GM21526 (cell line): ENCODE results near the gene USH2A.

ENCODE experiments used
- ATAC-seq: cut with Tn5 transposase; IDR thresholded peaks from one replicate; pipeline ENCODE4 v1.9.1; 2021; ENCODE audit warnings: moderate library complexity; ENCODE audit not compliant: unreplicated experiment, low FRiP score

The USH2A gene

DNA sequence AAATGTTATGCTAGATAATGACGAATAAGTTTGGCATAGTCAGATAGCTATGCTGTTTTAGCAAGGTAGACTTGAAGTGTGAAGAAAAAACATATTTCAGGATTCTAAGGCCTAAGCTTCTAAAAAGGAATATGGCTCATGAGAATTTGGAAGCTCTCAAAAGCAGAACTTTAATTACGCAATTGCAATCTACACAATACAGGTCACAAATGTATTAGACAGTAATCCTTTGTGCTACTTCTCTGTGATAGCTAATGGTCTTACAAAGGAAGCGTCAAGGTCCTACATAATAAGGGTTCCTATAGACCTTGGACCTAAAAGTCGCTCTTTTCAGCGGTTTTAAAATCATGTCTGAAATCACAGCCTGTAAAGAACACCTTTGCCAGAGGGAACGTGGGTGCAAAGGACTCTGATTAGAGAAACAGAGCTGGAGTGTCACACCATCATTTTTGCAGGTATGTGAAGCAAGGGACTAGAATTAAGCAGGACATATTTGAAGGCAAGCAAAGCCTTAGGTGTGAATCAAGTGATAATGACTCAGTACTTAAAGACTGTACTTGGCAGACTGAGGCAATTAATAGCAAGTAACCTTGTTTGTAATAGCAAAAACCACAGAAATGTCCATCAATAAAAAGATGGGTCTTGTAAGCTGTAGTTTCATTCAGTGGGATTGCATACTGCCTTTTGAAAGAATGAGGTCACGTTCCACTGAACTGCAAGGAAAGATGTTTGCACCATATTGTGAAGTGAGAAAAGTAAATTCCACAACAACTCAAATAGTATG lies 436.0 kb downstream of the USH2A start:
- ATAC-seq = no peak

DNA sequence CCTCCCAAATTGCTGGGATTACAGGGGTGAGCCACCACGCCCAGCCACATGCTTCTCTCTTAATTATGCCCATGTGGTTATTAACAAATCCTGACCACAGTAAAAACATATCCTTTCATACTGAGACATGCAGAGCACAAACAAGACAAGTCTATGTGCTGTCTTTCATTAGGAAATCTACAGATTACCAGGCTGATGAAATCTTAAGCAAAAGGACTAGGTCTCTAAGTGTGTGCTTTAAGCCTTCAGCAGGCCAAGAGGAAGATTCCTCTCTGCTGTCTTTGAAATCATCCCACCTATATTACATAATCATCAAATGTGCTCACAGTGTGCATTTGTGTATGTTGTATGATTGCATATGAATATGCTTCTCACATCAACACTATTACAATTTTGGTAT lies 436.8 kb downstream of the USH2A start:
- ATAC-seq = no peak

DNA sequence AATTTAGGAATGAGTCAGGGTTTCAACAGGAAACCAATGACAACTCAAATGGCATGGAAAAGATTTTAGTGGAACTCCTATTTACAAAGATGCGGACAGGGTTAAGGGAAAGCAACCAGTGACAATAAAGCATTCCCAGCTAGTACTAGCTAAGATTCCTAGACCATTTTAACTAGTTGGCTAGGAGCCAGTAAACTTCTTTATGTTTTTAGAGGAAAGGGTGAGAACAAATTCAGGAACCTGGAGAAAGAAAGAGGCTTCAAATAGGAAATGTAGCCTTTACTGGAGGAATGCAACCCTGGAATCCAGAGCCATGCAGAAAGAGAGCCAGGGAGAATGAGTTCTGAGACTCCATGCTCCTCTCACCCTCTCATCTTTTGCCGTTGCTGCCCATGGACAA lies 439.6 kb downstream of the USH2A start:
- no peak for ATAC-seq

DNA sequence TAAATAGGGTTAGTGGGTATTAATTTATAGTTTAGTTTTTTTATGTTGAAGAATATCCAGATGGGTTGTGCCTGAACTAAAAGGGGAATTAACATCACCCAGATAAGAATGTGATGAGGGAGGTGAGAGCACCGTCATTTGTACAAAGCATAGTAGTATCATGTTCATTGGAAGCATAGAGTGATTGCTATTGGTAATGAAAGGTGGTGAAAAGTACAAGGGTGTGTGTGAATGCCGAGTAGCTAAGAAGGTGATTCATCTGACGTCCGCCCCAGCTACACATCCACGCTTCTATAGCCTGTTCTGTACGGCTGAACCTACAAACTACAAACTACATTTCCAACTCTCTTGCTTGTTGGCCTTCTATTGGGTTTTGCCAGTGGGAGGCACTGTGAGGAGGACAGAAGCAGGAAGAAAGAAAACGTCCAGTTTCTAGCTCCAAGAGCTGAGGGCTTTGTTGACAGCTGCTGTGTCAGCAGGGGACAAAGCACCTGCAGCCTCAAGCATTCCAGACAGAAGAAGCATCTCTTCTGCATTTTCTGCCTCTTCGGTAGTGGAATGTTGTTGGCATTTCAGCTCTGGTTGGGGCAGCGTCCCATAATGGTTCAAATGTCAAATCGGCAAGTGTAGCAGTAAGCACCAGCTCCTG lies 451.3 kb downstream of the USH2A start:
- ATAC-seq = no peak

DNA sequence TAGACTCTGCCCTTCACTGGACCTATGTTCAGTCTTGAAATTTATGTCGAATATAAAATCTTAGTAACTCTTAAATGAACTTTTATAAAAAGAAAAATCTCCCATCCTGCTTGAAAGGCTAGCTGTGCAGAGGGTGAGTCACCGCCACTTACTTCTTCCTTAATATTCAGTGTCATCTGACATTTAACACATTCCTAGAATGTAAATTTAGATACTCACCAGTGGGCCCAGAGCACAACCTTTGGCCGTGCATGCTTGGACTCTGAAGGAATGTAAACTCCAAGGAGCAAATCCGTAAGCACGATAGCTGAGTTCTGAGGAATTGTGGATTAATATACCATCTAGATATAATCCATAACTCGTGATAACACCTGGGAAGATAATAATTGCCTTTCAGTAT lies 452.8 kb downstream of the USH2A start:
- no peak for ATAC-seq

DNA sequence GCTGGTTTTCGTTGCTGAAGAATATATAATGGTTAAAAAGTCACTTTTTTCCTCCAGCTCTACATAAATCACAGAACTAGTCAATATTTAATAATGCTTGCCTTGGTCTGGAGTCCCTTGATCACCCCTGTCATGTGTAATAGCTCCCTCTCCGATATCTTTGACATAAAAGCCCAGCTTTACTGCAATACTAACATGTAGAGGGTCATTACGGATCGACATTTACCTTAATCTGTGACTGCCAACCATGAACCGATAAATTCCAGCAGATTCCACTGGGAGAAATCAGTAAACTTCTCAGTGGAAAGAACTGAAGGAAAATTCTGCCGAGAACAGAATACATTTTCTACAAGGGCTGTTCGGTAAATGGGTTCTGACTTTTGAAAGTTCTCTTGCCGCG lies 459.6 kb downstream of the USH2A start:
- no peak for ATAC-seq

DNA sequence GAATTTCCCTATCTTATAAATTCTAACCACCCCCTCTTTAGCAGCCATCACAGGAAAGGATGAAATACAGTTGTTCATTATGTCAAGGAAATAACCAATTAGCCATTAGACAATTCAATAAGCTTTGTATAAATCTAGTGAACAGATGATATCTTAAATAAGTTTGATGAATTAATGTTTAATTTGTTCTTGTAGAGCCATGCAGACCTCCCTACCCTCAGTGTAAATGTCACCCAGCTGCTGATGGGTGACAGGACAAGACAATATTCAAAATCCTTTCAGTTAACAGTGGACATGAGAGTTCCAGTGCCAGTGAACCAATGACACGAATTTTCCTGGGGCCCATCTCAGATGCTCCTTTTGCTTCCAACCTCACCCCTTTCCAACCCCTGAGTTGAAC lies 460.2 kb downstream of the USH2A start:
- ATAC-seq = no peak

DNA sequence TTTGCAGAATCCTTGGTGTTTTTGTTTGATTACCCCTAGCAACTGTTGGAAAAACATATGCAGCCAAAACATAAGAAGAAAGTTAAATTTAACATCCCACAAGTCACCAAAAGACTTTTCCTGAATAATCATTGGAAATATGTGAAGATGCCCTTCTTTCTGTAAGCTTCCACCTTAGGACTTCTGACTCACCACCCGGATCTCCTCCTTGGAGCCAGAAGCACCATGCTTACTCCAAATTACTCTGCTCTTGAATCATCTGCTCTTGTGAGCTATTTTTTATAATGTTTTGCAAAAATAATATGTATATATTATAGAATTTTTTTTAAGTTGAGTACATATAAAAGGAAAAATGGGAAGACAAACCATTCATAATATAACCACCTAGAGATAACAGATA lies 464.4 kb downstream of the USH2A start:
- no peak for ATAC-seq

DNA sequence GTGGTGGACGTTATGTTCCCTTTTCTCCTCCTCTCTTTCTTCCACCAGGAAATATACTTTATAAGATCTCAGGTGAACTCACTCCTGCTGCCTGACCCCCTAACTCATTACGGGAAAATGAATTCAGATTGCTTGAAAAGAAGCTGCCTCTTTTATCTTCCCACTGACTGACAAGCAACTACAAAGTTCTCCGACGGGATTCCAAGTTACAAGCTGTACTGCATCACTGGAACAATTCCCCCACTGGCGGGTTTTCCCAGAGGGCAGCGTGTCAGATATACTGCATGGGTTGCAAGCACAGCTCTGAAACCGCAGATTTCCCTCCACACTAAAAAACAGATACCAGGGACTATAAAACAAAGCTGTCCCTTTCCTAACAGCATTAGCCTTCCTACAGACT lies 465.6 kb downstream of the USH2A start:
- no peak for ATAC-seq

DNA sequence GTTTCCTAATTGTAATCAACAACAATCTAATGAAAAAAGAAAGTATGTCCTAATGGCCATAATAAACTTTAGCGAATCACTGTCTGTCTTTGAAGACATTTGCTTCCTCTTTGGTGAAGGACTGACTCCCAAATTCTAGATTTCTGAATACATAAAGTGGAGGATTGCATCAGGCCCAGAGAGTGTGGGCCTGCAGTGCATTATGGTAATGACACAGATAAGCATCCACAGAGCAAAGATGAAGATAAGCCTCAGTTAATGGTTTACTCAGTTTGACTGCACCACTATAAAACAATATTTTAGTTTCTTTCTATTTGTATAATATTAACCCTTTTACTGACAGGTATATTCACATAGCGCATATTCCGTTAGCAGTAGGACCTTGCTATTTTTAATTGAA lies 490.7 kb downstream of the USH2A start:
- ATAC-seq = no peak

DNA sequence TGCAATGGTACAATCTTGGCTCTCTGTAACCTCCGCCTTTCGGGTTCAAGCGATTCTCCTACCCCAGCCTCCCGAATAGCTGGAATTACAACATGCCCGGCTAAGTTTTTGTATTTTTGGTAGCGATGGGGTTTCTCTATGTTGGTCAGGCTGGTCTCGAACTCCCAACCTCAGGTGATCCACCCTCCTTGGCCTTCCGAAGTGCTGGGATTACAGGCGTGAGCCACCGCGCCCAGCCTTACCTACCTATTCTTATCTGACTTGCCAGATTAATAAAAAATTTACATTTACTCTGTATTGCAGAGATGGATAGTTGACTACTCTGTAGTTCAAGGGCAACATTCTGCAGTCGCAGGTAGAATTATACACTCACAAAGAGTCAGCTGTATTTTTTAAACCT lies 496.6 kb downstream of the USH2A start:
- no peak for ATAC-seq

DNA sequence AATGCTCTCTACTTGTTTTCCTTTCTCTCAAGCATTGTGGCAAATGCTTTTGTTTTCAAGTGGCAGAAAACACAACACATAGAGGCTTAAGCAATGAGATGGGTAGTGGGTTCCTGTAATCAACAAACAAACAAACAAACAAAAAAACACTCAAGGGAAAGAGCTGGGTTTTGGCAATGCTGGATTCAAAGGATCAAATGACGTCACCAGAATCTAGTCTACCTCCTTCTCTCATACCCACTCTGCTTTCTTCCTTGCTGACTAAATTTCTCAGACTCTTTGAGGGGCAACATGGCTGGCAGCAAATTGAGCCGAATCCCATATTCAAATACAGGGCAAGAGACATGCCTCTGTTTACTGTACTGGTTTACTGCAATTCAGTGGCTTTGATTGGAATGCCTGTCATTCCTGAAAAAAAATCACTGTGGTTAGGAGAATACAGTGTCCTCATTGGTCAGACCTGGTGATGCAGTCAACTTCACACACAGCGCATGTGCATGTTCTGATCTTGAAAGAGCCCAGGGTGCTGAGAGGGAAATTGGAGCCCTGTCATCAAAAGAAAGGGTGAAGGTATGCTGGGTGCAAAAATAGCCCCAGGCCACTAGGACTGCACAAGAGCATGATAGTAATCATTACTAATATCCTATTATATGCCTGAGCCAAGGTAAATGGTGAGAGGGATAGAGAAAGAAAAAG lies 500.0 kb downstream of the USH2A start:
- no peak for ATAC-seq

DNA sequence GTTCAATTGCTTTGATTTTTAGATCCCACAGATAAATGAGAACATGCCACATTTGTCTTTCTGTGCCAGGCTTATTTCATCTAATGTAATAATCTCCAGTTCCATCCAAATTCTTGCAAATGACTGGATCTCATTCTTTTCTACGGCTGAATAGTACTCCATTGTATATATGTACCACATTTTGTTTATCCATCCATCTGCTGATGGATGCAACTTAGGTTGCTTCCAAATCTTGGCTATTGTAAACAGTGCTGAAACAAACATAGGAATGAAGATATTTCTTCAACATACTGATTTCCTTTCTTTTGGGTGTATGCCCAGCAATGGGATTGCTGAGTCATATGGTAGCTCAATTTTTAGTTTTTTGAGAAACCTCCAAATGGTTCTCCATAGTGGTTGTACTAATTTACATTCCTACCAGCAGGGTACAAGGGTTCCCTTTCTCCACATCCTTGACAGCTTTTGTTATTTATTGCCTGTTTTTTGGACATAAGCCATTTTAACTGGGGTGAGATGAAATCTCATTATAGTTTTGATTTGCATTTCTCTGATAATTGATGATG lies 511.8 kb downstream of the USH2A start:
- ATAC-seq = no peak

DNA sequence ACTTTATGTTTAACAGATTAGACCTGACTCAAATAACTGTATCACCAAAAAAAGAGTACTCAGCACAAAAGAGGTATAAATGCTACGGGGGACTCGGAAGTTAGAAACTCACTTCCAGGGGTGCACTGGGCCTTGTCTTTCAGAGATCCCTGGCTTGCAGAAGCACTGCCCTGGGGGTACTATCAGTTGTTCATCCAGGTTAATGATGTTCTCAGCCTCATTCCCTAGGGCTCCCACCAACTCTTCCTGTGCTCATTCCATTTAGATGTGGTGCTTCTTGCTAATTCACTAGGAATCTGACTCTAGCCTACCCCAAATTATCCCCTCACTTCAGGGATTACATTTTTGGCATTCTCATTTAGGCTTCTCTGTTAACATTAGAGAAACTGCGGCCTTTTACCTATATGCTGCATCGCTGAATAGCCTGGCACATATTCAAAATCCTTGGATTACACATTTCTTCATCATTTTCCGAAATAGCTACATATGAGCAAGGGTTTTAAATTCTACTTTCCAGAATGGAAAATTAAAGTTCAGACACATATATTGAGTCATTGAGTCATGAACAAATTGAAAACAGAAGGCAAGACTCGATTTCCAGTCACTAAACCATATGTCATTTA lies 517.6 kb downstream of the USH2A start:
- ATAC-seq = no peak

DNA sequence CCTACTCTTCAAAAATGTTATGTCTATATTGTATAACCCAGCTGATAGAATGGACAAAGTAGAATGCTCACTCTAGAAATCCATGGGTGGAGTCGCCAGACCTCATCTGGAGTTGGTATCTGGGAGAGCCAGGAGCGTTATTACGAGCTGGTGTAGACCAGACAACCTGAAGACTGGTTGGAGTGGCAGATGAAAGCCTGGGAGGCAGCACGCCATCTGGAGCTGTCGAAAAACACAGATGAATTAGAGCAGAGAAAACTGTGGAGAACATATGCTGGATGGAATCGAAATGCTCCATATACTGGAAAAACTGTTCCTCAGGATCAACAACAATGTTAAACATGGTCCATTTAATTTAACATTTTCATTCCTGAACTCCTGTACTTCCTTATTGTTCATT lies 522.6 kb downstream of the USH2A start:
- no peak for ATAC-seq

DNA sequence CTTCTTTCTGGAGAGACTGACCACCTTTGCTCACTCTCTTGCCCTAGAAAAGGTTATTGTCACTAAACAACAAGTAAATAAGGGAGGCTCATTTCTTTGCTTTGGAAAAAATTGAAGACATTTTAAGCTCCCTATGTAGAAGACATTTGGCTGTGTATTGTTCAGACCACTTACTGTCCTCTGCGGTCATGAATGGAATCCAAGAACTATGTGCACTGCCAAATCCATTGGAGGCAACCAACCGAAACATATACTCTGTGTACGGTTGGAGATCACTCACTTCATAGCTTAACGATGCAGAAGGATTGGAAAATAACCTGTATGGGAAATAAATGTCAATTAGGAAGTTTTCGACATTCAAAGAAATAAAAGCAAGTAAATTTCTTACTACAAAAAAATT lies 523.3 kb downstream of the USH2A start:
- ATAC-seq = no peak

DNA sequence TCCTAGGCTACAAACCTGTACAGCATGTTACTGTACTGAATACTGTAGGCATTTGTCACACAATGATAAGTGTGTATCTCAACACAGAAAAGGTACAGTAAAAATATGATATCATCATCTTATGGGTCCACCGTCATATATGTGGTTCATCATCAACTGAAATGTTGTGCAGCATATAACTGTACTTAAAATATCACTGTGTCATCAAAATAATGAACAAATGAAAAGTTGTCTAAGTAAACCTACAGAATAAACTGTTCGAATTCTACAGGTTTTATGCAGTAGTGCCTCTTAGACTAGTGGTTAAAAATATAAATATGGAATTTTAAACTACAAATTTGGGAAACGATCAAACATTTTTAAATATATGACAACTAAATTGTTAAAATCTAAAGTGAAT lies 527.4 kb downstream of the USH2A start:
- ATAC-seq = no peak

DNA sequence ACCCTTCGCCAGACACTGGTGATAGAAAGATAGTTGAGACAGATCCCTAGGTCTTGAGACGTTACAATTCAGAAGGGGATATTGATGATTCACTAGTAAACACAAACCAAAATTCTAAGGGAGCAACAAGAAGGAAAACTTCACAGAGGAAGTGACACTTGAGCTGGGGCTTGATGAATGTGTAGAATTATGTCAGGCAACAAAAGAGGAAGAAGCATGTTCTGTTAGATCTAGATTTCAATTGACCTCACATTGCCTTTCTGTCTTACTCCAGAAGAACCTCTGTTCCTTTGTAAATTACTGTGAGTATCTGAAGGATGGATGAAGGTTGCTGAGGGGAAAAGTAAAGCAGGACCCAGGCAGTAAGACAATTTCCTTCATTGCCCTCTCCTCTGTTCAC lies 528.0 kb downstream of the USH2A start:
- ATAC-seq = no peak

DNA sequence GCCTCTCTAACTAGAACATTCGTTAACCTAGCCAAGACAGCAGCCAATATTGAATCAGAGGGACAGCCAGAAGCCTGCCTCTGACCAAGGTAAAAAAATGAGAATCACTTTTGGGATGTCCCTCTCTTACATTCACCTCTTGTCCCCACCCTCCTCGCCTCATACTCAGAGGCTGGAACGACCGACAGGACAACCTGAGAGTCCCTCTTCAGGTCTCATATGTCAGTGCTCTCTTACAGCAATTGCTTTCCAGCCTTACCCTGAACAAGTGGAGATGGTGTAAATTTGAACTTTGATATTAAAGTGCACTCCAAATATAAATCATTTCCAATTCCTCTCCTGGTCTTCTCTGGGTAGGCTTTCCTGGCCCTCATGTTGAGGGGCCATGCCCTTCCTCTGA lies 528.6 kb downstream of the USH2A start:
- no peak for ATAC-seq

DNA sequence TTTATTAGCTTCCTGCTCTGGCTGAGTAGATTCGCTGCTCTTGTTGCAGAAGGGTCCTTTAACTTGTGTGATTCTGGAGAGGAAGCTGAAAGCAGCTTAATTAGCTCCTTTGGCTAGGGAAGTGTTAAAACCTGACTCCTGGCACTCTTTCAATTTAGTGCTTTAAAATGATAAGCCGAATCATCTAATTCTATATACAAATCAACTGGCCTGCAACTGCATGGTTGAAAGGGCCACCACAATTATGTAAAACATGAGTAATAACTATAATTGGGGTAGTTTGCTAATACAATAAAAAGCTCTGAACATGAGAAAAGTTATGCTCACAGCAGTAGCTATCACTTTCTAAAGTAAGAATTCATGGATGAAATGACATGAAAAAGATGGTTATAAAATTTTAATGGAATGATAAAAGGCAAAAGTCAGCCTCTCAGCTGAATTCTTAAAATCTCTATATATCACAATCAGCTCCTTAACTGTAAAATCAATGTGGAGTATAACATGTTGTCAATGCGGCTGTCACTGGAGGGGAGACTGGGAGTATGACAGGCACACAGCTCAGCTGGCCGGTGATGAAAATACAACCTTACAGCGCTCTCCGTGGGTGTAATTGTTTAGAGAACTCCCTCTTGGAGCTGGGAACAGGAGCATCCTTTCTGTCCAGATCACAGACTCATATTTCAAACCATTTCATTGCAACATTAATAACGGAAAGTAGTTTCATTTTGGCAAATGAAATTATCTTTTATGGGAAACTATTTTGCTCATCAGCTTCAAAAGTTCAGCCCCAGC lies 531.8 kb downstream of the USH2A start:
- no peak for ATAC-seq
